Mesothelial cell of epicardium (in vitro differentiated cells): ENCODE results near the gene UBXN10. TPM values are rescaled to one million over a fixed set of nuclear protein-coding genes. Genes with fewer than 3 reads are reported as not detected.

Source experiments
- DNase-seq, 2 experiments: peaks; one replicate each; pipeline ENCODE4 v3.0.0; 2021; ENCODE audit warnings: low spot score in 2 of 2; ENCODE audit not compliant: unreplicated experiment in 2 of 2
- H3K27ac Mint-ChIP-seq: 2 replicates; pipeline ENCODE4 v1.8.0; 2021; ENCODE audit warnings: mixed read lengths
- H3K27me3 Mint-ChIP-seq: 2 replicates; pipeline ENCODE4 v1.8.0; 2021; ENCODE audit warnings: low read depth, mixed read lengths
- H3K36me3 Mint-ChIP-seq: 2 replicates; pipeline ENCODE4 v1.8.0; 2021; ENCODE audit warnings: mixed read lengths
- H3K4me1 Mint-ChIP-seq: 2 replicates; pipeline ENCODE4 v1.8.0; 2021; ENCODE audit warnings: mixed read lengths
- H3K4me3 Mint-ChIP-seq: 2 replicates; pipeline ENCODE4 v1.8.0; 2021; ENCODE audit warnings: mild to moderate bottlenecking, moderate library complexity, mixed read lengths
- H3K9me3 Mint-ChIP-seq: 2 replicates; pipeline ENCODE4 v1.8.0; 2021; ENCODE audit warnings: mixed read lengths
- total RNA-seq: library from RNA; stranded (reverse); gene quantifications from 3 replicates; pipeline ENCODE4 v1.2.1, GENCODE V29; 2021
- TF ChIP-seq, protein P1 (sequence below): fragments of 200-600 bp; sonication (generic); IDR thresholded peaks from one replicate; pipeline ENCODE4 v1.5.0; 2021; ENCODE audit warnings: antibody characterized with exemption; ENCODE audit not compliant: unreplicated experiment

The UBXN10 gene
- total RNA-seq, 1 donor from 2014 or later: 2.3 TPM

DNA sequence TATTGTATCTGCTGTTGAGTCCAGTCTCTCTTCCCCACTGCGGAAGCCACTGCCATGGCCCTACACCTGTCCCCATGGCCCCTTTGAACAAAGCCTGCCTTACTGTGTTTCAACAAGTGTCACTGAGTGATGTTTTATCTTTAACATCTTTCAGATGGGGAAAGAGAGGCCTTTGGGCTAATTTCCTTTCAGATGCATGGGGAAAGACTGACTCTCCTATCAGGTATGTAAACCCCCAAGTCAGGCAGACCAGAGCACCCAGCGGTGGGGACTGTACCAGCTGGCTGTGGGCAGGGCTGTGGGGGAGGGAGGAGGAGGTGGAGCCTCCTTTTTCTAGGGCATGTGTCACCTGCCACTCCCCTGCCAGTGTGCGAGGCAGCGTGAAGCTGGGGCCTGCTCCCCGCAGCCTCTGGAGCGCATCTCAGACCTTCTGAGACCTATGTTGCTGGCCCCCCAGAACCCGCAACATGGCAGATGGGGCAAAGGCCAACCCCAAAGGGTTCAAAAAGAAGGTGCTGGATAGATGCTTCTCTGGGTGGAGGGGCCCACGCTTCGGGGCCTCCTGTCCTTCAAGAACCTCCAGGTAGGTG is 46.8 kb upstream of the UBXN10 start, which contains the start of gene PLA2G2F:
TSS of gene PLA2G2F (plus strand) at position 363 of the 590 bp plus-strand sequence. CDS start at position 468, 105 bp downstream.
- Mint-ChIP-seq H3K36me3 (no peaks in the 10 kb centered on the region), H3K4me1 (no peaks in the 10 kb centered on the region), H3K27me3 (no peaks in the 10 kb centered on the region), H3K4me3 (no peak within 1 kb of the TSS), H3K9me3 (no peaks in the 10 kb centered on the region), H3K27ac (no peak within 1 kb of the TSS)
- DNase-seq: no peak
- TF ChIP-seq, protein P1, sequence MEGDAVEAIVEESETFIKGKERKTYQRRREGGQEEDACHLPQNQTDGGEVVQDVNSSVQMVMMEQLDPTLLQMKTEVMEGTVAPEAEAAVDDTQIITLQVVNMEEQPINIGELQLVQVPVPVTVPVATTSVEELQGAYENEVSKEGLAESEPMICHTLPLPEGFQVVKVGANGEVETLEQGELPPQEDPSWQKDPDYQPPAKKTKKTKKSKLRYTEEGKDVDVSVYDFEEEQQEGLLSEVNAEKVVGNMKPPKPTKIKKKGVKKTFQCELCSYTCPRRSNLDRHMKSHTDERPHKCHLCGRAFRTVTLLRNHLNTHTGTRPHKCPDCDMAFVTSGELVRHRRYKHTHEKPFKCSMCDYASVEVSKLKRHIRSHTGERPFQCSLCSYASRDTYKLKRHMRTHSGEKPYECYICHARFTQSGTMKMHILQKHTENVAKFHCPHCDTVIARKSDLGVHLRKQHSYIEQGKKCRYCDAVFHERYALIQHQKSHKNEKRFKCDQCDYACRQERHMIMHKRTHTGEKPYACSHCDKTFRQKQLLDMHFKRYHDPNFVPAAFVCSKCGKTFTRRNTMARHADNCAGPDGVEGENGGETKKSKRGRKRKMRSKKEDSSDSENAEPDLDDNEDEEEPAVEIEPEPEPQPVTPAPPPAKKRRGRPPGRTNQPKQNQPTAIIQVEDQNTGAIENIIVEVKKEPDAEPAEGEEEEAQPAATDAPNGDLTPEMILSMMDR: no peak

DNA sequence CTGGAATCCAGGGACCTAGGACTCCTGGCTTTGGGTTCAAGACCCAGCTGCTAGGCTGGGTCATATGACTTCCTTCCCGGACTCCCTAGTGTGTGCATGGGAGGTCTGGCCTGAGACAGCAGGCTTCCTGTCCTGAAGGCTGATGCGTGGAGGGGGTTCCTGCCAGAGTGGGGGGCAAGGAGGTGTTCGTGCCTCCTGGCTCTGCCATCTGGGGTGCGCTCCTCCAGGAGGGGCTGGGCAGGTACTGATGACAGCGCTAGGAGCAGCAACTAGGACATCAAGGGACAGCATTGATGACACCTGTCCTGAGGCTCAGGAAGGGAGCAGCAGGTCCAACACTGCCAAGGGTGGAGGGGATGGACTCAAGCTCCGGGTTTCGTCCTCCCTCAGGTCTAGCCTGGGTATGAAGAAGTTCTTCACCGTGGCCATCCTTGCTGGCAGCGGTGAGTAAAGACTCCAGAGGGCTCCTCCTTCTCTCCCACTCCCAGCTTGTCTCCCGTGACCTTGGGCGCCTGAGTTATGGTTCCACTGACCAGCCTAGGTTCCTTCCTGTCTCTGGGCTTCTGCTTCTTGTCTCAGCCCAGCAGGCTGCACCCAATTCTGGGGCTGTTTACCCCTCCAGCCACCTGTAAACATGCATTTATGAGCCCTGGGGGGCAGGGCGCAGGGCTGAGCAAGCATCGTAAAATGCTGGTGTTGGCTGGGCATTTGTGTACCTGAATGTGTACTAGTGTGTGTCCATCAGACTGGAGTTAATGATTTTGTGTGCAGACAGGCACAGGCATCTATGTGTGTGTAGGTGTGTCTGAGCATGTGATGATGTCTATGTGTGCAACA is 45.9 kb upstream of the UBXN10 start:
- no peaks in the 10 kb centered on the region for H3K4me1 Mint-ChIP-seq
- H3K9me3 Mint-ChIP-seq: no peaks in the 10 kb centered on the region
- no peak overlapping the region for H3K27ac Mint-ChIP-seq
- H3K36me3 Mint-ChIP-seq: no peaks in the 10 kb centered on the region
- no peaks in the 10 kb centered on the region for H3K27me3 Mint-ChIP-seq
- TF ChIP-seq, protein P1: no peak
- no peak for DNase-seq
- no peak overlapping the region for H3K4me3 Mint-ChIP-seq

DNA sequence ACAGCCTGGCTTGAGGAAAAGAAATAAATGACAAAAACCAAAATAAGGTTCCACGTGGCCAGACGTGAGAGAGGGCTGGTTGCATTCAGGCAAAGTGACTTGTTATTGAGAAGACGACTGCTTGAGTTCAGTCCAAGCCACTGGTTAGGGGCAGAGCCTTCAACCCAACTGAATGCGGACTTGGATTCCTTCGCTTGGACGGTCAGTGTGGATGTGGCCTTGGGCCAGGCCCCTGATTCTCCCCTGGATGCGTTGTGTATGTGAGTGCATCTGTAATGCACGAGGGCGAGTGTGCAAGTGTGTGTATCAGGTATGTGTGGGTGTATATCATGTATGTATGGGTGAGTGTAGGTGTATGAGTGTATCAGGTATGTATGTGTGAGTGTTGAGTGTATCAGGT is 44.9 kb upstream of the UBXN10 start:
- Mint-ChIP-seq H3K36me3 (no peaks in the 10 kb centered on the region), H3K27ac (no peak overlapping the region), H3K27me3 (no peaks in the 10 kb centered on the region), H3K4me1 (no peaks in the 10 kb centered on the region), H3K4me3 (no peak overlapping the region), H3K9me3 (no peaks in the 10 kb centered on the region)
- TF ChIP-seq, protein P1: no peak
- no peak for DNase-seq

DNA sequence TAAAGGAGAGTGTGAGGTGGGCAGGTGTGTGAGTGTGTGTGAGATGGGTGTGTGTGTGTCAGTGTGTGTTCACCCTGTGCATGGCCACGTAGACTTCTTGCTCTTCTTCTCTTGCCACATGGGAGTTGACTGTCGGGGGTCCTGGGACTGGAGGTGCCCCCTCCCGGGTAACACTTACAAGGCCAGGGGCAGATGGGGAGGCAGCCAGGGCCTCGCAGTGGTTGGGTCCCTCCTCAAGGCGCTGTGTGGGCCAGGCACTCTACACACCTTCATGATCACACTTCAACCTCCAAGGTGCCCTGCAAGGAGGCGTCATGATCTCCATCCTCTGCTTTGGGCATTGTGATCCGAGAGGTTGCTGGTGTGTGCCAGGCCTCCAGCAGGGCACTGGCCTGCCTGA is 44.4 kb upstream of the UBXN10 start:
- Mint-ChIP-seq H3K4me1 (no peaks in the 10 kb centered on the region), H3K36me3 (no peaks in the 10 kb centered on the region), H3K27ac (no peak overlapping the region), H3K27me3 (no peaks in the 10 kb centered on the region), H3K9me3 (no peaks in the 10 kb centered on the region), H3K4me3 (no peak overlapping the region)
- TF ChIP-seq, protein P1: no peak
- DNase-seq: no peak

DNA sequence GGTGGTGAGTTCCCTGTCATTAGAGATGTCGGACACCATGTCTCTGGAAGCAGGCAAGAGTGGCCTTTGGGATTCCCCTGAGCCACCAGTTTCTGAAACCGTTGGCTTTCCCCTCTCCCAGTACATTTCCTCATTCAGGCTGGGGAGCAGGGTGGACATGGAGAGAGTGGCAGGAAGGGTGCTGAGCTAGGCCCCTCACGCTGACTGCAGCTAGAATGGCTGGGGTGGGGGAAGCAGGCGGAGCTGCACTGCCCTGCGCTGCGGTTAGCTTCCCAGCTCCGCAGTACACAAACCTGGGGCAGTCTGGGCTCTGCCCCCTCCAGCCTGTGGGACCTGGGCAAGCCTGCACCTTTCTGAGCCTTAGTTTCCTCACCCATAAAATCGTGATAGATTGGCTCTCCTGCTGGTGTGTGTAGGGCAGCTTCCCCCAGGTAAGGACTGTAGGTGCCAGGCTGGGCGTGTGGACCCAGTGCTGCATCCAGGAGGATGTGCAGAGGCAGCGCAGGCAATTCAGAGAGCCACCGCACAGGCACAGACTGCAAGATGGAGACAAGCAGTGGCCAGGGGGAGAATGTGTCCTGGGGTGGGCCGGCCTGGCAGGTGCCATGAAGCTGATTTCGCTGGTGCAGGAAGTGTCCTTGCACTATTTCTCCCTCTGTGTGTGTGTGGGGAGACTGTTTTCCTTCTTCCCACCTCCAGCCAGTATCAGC is 43.7 kb upstream of the UBXN10 start:
- no peaks in the 10 kb centered on the region for H3K36me3 Mint-ChIP-seq
- no peaks in the 10 kb centered on the region for H3K27me3 Mint-ChIP-seq
- TF ChIP-seq, protein P1: no peak
- H3K4me3 Mint-ChIP-seq: no peak overlapping the region
- no peaks in the 10 kb centered on the region for H3K4me1 Mint-ChIP-seq
- no peak overlapping the region for H3K27ac Mint-ChIP-seq
- no peaks in the 10 kb centered on the region for H3K9me3 Mint-ChIP-seq
- no peak for DNase-seq
